ENCODE results near the gene KHDC4.
"Not testable (repeated sequence)": the region's sequence is repeated elsewhere in the genome, so short reads cannot be mapped to it uniquely, and the experiment has no call there.

The KHDC4 gene

GRCh38 chr1:155918660-155919059, 15.6 kb downstream of the KHDC4 start:
- H3K4me3 ChIP-seq (ENCODE audit: low read length): no peak overlapping the region
- DNase-seq (ENCODE audit: low read depth, low spot score): no peak

- no peak overlapping the region for H3K4me3 ChIP-seq (ENCODE audit: low read length)
- DNase-seq (ENCODE audit: low read depth, low spot score): no peak
Observed at GRCh38 chr1:155913969-155914757, 20.1 kb downstream of the KHDC4 start.

GRCh38 chr1:155912056-155912536, 22.1 kb downstream of the KHDC4 start:
- no peak overlapping the region for H3K4me3 ChIP-seq (ENCODE audit: low read length)
- no peak for DNase-seq (ENCODE audit: low read depth, low spot score)

GRCh38 chr1:155911156-155912055, 22.8 kb downstream of the KHDC4 start, which contains the start of gene RIT1:
Gene RIT1 (minus strand): TSS chr1:155911349. CDS start chr1:155910761, 588 bp downstream.
- peak within 1 kb of the TSS; percentile 70 for H3K4me3 ChIP-seq (ENCODE audit: low read length)
- DNase-seq (ENCODE audit: low read depth, low spot score): peak; percentile 64

- no peak for DNase-seq (ENCODE audit: low read depth, low spot score)
- H3K4me3 ChIP-seq (ENCODE audit: low read length): peak overlapping the region; percentile 70
Observed at GRCh38 chr1:155910621-155911121, 23.5 kb downstream of the KHDC4 start.

- no peak overlapping the region for H3K4me3 ChIP-seq (ENCODE audit: low read length)
- DNase-seq (ENCODE audit: low read depth, low spot score): no peak
Observed at GRCh38 chr1:155909894-155910293, 24.3 kb downstream of the KHDC4 start.

GRCh38 chr1:155904261-155904660, 30.0 kb downstream of the KHDC4 start:
- no peak overlapping the region for H3K4me3 ChIP-seq (ENCODE audit: low read length)
- no peak for DNase-seq (ENCODE audit: low read depth, low spot score)

- no peak overlapping the region for H3K4me3 ChIP-seq (ENCODE audit: low read length)
- no peak for DNase-seq (ENCODE audit: low read depth, low spot score)
Observed at GRCh38 chr1:155900161-155900560, 34.1 kb downstream of the KHDC4 start.

- H3K4me3 ChIP-seq (ENCODE audit: low read length): no peak overlapping the region
Observed at GRCh38 chr1:155899683-155900082, 34.5 kb downstream of the KHDC4 start.

GRCh38 chr1:155898888-155899287, 35.3 kb downstream of the KHDC4 start:
- no peak overlapping the region for H3K4me3 ChIP-seq (ENCODE audit: low read length)
- DNase-seq (ENCODE audit: low read depth, low spot score): no peak

More at GRCh38 chr1:155899683-155900082, 34.5 kb downstream of the KHDC4 start:
- no peak for DNase-seq (ENCODE audit: low read depth, low spot score)

- DNase-seq (ENCODE audit: low read depth, low spot score): no peak
- no peak overlapping the region for H3K4me3 ChIP-seq (ENCODE audit: low read length)
Observed at GRCh38 chr1:155897746-155898145, 36.5 kb downstream of the KHDC4 start.

GRCh38 chr1:155896476-155896875, 37.7 kb downstream of the KHDC4 start:
- H3K4me3 ChIP-seq (ENCODE audit: low read length); DNase-seq (ENCODE audit: low read depth, low spot score): not testable (repeated sequence)

GRCh38 chr1:155895617-155896016, 38.6 kb downstream of the KHDC4 start:
- H3K4me3 ChIP-seq (ENCODE audit: low read length); DNase-seq (ENCODE audit: low read depth, low spot score): not testable (repeated sequence)

- no peak overlapping the region for H3K4me3 ChIP-seq (ENCODE audit: low read length)
Observed at GRCh38 chr1:155893389-155894142, 40.6 kb downstream of the KHDC4 start.

GRCh38 chr1:155892796-155893195, 41.4 kb downstream of the KHDC4 start:
- no peak overlapping the region for H3K4me3 ChIP-seq (ENCODE audit: low read length)
- no peak for DNase-seq (ENCODE audit: low read depth, low spot score)

More at GRCh38 chr1:155893389-155894142, 40.6 kb downstream of the KHDC4 start:
- peak; percentile 28 for DNase-seq (ENCODE audit: low read depth, low spot score)

GRCh38 chr1:155890251-155890650, 44.0 kb downstream of the KHDC4 start:
- H3K4me3 ChIP-seq (ENCODE audit: low read length): no peak overlapping the region
- no peak for DNase-seq (ENCODE audit: low read depth, low spot score)

- H3K4me3 ChIP-seq (ENCODE audit: low read length): no peak overlapping the region
- no peak for DNase-seq (ENCODE audit: low read depth, low spot score)
Observed at GRCh38 chr1:155889566-155889965, 44.6 kb downstream of the KHDC4 start.

GRCh38 chr1:155888481-155888880, 45.7 kb downstream of the KHDC4 start:
- DNase-seq (ENCODE audit: low read depth, low spot score): no peak
- H3K4me3 ChIP-seq (ENCODE audit: low read length): no peak overlapping the region

- H3K4me3 ChIP-seq (ENCODE audit: low read length): no peak overlapping the region
Observed at GRCh38 chr1:155884982-155885381, 49.2 kb downstream of the KHDC4 start.

More at GRCh38 chr1:155884982-155885381, 49.2 kb downstream of the KHDC4 start:
- no peak for DNase-seq (ENCODE audit: low read depth, low spot score)
